Activated CD4-positive, CD25-positive, alpha-beta regulatory T cell (primary cell): ENCODE measurements around the gene SH2D2A.
"Not testable (repeated sequence)": the region's sequence is repeated elsewhere in the genome, so short reads cannot be mapped to it uniquely, and the experiment has no call there.

Source experiments
- DNase-seq, 4 experiments: peaks; one replicate each; lab custom pipeline; 2025; lab: John Stamatoyannopoulos, UW

Gene SH2D2A

DNA sequence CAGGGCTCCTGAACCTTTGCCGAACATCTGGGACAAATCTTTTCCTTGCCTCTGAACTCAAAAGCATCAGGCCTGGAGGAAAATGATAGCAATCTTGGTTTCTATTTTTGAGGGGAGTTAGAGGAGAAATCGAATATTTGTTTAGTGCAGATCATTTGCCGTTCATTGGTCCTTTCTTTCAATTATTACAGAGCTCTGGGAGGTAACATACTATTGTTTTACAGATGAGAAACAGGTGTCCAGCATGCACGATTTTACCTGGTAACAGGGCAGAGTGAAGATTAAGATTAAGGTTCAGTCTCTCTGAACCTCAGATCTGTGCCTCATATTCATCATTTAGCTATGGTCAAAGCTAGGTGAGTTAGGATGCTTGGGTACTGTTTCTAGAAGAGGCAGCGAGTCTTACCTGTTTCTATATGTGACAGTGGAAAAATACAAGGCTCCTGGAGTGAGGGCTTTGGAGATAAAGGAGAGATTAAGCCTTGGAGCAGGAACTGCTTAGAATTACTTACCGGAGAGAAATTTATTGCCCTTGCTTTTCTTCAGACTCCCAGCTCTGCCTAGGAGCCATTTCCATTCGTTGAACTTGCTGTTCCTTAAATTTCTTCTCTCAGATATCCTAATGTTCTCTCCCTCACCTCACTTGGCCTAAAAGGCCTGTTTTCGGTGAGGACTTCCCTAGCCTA is 47.9 kb downstream of the SH2D2A start:
- DNase-seq: no peak

- no peak for DNase-seq
These were observed 48.6 kb downstream of the SH2D2A start for GRCh38 chr1:156767879-156768604.

DNA sequence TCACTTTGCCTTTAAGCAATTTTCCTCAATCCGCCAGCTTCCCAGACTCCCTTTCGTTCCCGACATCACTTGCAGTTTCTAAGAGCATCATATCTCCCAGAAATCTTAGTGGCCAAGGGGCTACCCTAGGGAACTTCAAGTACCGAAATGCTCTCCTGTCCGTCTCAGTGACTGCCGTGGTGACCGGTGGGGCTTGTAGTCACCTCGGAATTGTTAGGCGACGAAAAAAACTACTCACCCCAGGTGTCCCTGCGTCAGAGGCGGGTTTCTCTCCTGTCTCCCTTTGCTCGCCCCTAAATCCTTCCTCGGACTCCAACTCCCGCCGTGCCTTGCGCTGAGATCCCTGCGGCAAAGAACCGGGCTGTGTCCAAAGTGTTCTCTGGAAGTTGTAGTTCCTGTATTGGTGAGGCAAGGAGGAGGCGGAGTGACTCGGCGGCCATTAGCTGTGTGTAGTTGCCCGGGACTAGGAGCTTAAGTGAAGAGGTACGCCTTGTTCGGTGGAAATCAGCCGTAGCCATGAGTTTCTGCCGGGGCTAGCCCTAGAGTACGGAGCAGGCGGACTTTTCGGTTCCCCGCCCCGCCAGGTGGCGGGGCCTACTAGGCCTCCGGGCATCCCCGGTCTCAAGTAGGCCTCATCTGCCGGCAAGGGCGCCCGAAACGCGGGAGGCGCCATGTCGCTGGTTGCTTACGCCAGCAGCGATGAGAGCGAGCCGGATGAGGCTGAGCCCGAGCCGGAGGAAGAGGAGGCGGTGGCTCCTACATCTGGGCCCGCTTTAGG is 49.4 kb downstream of the SH2D2A start, which contains the start of gene PRCC:
Gene PRCC, plus strand, starts transcription at position 435 of the 778 bp plus-strand sequence. Its CDS starts 237 bp downstream, at position 672.
- DNase-seq: peak; percentile 85 to 94 (median 92)

DNA sequence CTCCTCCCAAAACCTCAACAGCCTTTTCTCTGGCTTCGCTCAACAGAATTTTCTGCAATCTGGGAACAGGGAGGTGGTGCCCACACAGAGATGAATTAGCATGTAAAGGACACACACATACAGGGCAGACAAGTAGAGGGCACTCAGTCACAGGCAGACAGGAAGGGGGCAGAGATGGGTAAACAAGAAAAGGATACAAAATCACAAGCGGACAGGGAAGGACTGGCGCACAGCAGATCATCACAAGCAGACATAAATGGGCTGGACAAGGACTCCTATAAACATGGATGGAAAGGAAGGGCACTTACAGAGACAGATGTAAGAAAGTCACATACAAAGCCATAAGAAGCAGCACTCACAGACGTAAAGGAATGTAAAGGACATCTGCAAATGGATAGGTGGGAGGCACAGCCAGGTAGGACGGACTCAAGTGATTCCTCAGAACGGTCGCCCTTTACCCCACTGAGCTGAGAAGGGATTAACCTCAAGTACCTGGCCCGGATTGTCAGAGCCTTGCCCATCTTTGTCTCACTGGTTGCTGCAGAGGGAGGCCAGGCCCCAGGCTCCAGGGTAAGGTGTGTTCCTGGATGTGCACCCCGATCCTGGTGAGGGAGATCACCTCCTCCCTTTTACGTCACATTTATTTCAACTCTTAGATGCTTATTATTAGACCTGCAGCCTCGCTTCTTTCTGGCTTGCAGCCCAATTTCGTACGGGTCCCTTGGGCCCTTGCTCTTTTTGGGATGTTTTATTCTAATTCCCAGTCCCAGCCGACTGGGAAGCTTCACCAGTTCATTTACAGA is 50.1 kb downstream of the SH2D2A start:
- no peak for DNase-seq

- DNase-seq: no peak
These were observed 51.0 kb downstream of the SH2D2A start for GRCh38 chr1:156765666-156766065.

DNA sequence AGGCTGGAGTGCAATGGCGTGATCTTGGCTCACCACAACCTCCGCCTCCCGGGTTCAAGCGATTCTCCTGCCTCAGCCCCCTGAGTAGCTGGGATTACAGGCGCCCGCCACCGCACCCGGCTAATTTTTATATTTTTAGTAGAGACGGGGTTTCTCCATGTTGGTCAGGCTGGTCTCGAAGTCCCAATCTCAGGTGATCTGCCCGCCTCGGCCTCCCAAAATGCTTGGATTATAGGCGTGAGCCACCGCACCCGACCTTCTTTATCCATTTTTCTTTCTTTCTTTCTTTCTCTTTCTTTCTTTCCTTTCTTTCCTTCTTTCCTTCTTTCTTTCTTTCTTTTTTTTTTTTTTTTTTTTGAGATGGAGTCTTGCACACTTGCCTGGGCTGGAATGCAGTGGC is 51.5 kb downstream of the SH2D2A start:
- not testable (repeated sequence) for DNase-seq

DNA sequence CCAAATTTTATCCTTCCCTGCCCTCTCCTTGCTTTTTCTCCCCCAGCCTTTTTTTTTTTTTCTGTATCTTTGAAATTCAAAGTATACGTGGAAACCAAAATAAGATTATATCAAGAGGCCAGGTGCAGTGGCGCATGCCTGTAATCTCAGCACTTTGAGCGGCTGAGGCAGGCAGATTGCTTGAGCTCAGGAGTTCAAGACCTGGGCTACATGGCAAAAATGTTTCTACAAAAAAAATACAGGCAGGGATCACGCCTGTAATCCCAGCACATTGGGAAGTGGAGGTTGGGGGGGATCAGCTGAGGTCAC is 55.9 kb downstream of the SH2D2A start:
- no peak for DNase-seq

- DNase-seq: no peak
These were observed 56.4 kb downstream of the SH2D2A start for GRCh38 chr1:156760092-156760795.

- DNase-seq: not testable (repeated sequence)
These were observed 58.9 kb downstream of the SH2D2A start for GRCh38 chr1:156757572-156758253.

- no peak for DNase-seq
These were observed 60.3 kb downstream of the SH2D2A start for GRCh38 chr1:156756355-156756754.
